GM06990 (cell line): ENCODE measurements around the gene RPTOR.

Source experiments
- DNase-seq: peaks from one replicate; pipeline ENCODE4 v3.0.0-alpha.2; 2011; ENCODE audit not compliant: insufficient read length; ENCODE audit errors: extremely low read depth
- H3K27me3 ChIP-seq: replicated peaks from 2 replicates; pipeline ENCODE4 v1.6.0; 2011; ENCODE audit warnings: low read length; ENCODE audit not compliant: control insufficient read depth, insufficient read depth
- H3K36me3 ChIP-seq: 2 replicates; pipeline ENCODE4 v1.5.1; 2011; ENCODE audit warnings: low read length; ENCODE audit not compliant: control insufficient read depth, insufficient read depth
- H3K4me3 ChIP-seq: replicated peaks from 2 replicates; pipeline ENCODE4 v1.5.1; 2011; ENCODE audit warnings: low read depth, mild to moderate bottlenecking, control low read depth, low read length
- TF ChIP-seq, protein P1 (sequence below): IDR thresholded peaks from 2 replicates; pipeline ENCODE4 v1.5.1; 2011; ENCODE audit warnings: low read length, control low read depth, mild to moderate bottlenecking, inconsistent platforms; ENCODE audit not compliant: insufficient read depth, poor library complexity, severe bottlenecking

RPTOR gene

DNA sequence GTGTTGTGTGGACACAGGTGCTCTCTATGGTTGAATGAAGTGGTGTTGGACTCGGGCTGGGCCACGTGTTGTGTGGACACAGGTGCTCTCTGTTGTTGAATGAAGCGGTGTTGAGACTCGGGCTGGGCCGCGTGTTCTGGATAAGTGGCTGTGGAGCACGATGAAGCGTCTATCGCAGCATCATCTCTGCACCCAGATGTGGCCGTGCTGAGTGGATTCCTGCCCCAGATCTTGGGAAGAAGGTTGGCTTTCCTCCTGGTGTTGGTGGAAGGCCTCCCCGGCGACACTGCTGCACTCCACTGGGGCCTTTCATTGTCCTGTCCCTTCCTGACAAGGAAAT is 69.1 kb downstream of the RPTOR start:
- DNase-seq: no peak
- Histone ChIP-seq H3K4me3 (no peak overlapping the region), H3K27me3 (no peaks in the 10 kb centered on the region), H3K36me3 (no peaks in the 10 kb centered on the region)
- TF ChIP-seq, protein P1, sequence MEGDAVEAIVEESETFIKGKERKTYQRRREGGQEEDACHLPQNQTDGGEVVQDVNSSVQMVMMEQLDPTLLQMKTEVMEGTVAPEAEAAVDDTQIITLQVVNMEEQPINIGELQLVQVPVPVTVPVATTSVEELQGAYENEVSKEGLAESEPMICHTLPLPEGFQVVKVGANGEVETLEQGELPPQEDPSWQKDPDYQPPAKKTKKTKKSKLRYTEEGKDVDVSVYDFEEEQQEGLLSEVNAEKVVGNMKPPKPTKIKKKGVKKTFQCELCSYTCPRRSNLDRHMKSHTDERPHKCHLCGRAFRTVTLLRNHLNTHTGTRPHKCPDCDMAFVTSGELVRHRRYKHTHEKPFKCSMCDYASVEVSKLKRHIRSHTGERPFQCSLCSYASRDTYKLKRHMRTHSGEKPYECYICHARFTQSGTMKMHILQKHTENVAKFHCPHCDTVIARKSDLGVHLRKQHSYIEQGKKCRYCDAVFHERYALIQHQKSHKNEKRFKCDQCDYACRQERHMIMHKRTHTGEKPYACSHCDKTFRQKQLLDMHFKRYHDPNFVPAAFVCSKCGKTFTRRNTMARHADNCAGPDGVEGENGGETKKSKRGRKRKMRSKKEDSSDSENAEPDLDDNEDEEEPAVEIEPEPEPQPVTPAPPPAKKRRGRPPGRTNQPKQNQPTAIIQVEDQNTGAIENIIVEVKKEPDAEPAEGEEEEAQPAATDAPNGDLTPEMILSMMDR: no peak

DNA sequence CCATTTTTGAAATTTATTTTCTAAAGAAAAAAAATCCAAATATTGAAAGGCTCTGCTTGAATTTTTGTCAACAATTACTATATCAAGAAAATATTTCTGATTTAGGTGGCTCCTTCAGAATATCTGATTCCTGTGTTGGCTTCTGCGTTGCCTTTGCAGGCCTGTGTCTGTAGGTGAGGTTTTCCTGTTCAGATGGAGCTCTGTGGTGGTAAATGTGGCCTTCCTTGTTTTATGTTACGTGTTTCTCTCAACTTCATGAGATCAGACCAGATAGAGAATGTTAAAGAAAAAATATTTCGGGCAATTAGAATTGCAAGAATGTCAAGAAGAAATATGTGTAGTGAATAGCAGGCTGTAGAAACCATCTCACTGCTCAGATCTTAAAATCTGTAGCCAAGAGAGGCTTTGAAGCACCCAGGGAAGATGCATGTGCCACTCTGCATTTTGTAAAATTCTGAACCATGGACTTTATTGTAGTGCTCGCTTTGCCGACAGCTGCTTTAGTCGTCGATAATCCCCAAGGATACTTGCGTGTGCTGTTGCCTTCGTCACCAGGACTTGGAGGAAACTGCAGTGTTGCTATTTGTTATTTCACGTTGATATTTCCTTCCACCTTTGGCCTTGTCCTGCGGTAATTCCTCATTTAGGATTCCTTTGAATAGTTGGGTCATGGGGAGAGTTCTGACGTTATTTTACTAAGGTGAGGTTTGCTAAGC is 69.9 kb downstream of the RPTOR start:
- no peak overlapping the region for H3K4me3 ChIP-seq
- H3K27me3 ChIP-seq: no peaks in the 10 kb centered on the region
- no peak for DNase-seq
- H3K36me3 ChIP-seq: no peaks in the 10 kb centered on the region; the same call in none of the 2 replicates
- TF ChIP-seq, protein P1: no peak

DNA sequence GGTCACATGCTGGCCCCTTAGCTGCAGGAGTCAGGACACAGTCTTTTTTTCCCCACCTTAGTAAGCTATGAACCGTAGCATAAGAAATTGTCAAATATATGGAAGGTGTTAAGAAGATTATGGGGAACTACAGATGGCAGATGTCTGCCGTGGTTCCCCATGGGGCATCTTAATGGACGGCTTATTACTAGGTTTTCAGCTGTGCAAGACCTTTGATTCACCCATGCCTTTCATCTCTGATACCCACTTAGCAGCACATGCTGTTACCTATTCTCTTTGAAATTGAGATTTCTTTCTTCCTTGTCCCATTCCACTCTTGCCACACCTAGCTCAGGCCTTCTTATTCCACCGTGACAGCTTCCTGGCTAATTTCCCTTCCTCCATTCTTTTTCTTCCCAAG is 70.7 kb downstream of the RPTOR start:
- no peak for DNase-seq
- TF ChIP-seq, protein P1: no peak
- H3K27me3 ChIP-seq: no peaks in the 10 kb centered on the region
- H3K36me3 ChIP-seq: no peaks in the 10 kb centered on the region; the same call in none of the 2 replicates
- no peak overlapping the region for H3K4me3 ChIP-seq

DNA sequence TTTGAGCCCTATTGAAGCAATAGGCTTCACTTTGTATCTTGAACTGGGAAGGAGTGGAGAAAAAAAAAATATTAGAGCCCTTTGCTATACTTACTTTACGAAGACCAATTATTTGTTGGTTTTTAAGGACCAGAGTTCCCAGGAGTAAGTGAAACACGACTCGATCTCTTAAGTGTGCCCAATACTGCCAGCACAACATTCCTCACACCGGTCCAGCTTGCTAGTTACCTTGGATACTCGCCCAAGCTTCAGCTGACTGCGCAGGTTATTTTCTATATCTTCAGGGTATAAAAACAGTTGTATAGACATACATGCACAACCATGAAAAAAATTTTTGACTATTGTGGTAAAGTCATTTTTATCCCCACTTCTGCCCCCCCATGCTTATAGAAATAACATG is 72.1 kb downstream of the RPTOR start:
- no peak for DNase-seq
- TF ChIP-seq, protein P1: no peak
- Histone ChIP-seq H3K27me3 (no peaks in the 10 kb centered on the region), H3K4me3 (no peak overlapping the region), H3K36me3 (no peaks in the 10 kb centered on the region; the same call in none of the 2 replicates)

DNA sequence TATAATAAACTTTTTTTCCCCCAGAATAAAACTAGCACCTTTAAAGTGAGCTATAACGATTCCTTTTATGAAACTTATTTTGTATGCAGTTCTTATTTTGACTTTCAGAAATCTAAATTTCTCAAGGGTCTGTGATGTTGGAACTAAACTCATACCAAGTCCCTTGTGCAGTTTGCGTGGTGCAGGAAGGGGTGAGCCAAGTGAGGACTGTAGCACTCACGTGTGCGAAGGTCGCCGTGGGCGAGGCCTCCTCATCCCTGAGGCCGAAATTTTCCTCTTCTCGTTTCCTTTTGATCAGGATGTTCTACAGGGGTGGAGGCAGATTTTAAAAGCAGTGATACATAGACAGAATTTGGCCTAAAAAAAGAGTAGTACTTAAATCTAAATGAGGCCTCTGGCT is 73.7 kb downstream of the RPTOR start:
- TF ChIP-seq, protein P1: no peak
- no peaks in the 10 kb centered on the region for H3K27me3 ChIP-seq
- DNase-seq: no peak
- no peak overlapping the region for H3K4me3 ChIP-seq
- no peaks in the 10 kb centered on the region; the same call in none of the 2 replicates for H3K36me3 ChIP-seq

DNA sequence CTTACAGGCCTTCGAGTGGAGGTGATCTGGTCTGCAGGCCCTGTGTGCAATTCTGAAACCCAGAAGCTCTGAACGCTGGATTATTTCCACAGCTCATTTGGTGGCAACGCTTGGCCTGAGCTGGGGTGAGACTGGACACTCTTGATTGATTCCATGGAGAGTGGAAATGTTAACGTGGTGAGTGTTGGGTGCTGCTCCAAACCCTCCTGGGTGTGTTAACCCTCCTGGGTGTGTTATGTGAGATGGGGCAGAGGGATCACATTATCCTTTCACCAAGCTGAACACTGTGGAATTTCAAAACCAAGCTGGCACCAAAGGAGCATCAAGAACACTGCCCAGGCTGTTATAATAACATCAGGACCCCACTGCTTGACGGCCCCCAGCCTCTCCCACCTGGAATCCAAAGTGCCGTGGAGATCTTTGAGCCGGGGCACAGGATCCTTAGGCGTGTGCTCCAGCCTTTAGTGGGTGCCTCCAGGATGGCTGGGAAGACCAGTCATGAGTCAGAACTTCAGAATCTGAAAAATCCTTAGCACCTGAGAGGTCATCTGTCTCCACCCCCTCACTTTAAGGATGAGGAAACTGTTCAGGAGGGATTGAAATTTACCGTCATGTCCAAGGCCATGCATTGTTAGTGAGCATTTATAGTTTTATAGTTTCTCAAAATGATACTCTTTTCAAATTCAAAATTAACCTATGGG is 75.0 kb downstream of the RPTOR start:
- TF ChIP-seq, protein P1: no peak
- H3K27me3 ChIP-seq: no peaks in the 10 kb centered on the region
- no peak for DNase-seq

More for the DNA sequence above, 75.0 kb downstream of the RPTOR start:
- no peak overlapping the region for H3K4me3 ChIP-seq
- no peaks in the 10 kb centered on the region; the same call in none of the 2 replicates for H3K36me3 ChIP-seq
